ENCODE measurements around the gene PDZD8. TPM values are rescaled to one million over a fixed set of nuclear protein-coding genes. Genes with fewer than 3 reads are reported as not detected.
"Not testable (repeated sequence)": the region's sequence is repeated elsewhere in the genome, so short reads cannot be mapped to it uniquely, and the experiment has no call there.

Gene PDZD8
- total RNA-seq, 4 donors from 2014 or later = 29.6 to 60.1 (median 42.4) TPM

GRCh38 chr10:117299435-117299834 lies 75.8 kb downstream of the PDZD8 start:
- no peak for TF ChIP-seq CTCF (IDR thresholded peaks at IDR 0.05)
- ATAC-seq (ENCODE audit: low FRiP score) (no peak), DNase-seq (ENCODE audit: low spot score) (no peak)

- DNase-seq (ENCODE audit: low spot score) (no peak), ATAC-seq (ENCODE audit: low FRiP score) (no peak)
- no peak for TF ChIP-seq CTCF (IDR thresholded peaks at IDR 0.05)
These were observed 77.0 kb downstream of the PDZD8 start for GRCh38 chr10:117298219-117298618.

- TF ChIP-seq CTCF (IDR thresholded peaks at IDR 0.05) = no peak
- no peak for ATAC-seq (ENCODE audit: low FRiP score)
- no peak for DNase-seq (ENCODE audit: low spot score)
These were observed 80.5 kb downstream of the PDZD8 start for GRCh38 chr10:117294735-117295134.

GRCh38 chr10:117294039-117294645 lies 81.1 kb downstream of the PDZD8 start:
- TF ChIP-seq CTCF (IDR thresholded peaks at IDR 0.05) = no peak
- DNase-seq (ENCODE audit: low spot score) (no peak), ATAC-seq (ENCODE audit: low FRiP score) (no peak)

GRCh38 chr10:117290872-117291271 lies 84.4 kb downstream of the PDZD8 start:
- DNase-seq (ENCODE audit: low spot score); ATAC-seq (ENCODE audit: low FRiP score): not testable (repeated sequence)

- ATAC-seq (ENCODE audit: low FRiP score) (no peak), DNase-seq (ENCODE audit: low spot score) (no peak)
- TF ChIP-seq CTCF (IDR thresholded peaks at IDR 0.05) = no peak
These were observed 90.3 kb downstream of the PDZD8 start for GRCh38 chr10:117284716-117285494.

- no peak for ATAC-seq (ENCODE audit: low FRiP score)
- TF ChIP-seq CTCF (IDR thresholded peaks at IDR 0.05) = no peak
- no peak for DNase-seq (ENCODE audit: low spot score)
These were observed 97.6 kb downstream of the PDZD8 start for GRCh38 chr10:117277675-117278074.

Measured in omental fat pad (tissue), 4 donors.